GM19351 (cell line): Measurements from ENCODE around the gene TMCC2.
"Not testable (repeated sequence)": the region's sequence is repeated elsewhere in the genome, so short reads cannot be mapped to it uniquely, and the experiment has no call there.

Experiments
- ATAC-seq: cut with Tn5 transposase; IDR thresholded peaks from one replicate; pipeline ENCODE4 v1.9.1; 2021; ENCODE audit warnings: mild to moderate bottlenecking, moderate library complexity; ENCODE audit not compliant: unreplicated experiment

Gene TMCC2

DNA sequence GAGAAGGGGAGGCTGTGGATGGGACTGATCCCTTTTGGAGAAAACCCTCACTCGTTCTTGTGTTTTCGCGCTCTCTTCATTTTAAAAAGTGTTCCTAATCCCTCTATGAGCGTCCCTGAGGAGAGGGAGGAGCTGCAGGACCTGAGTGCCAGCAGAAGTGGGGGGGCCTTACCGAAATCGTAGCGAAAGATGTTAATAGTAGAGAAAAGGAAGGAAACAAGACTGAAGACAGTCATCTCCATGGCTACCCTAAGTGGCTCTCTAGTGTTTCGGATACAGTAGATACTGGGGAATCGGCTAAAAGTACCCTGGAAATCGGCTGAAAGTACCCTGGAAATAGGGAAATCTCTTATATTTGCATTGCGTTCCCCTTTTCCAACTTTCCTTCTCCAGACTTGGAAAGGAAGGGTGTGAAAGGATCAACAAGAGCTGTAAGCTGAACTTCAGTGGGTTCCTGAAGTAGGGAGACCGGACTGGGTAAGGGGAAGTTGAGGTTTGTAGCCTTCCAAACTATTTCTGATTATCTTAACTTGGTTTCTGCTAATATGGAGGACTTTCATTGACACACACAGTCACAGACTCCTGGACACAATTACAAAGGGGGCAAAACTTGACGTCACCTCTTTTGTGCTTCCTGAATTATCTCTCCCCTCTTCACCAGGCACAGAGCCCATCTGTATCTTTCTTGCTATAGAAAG, 15.8 kb upstream of the TMCC2 start:
- ATAC-seq = peak; percentile 43

DNA sequence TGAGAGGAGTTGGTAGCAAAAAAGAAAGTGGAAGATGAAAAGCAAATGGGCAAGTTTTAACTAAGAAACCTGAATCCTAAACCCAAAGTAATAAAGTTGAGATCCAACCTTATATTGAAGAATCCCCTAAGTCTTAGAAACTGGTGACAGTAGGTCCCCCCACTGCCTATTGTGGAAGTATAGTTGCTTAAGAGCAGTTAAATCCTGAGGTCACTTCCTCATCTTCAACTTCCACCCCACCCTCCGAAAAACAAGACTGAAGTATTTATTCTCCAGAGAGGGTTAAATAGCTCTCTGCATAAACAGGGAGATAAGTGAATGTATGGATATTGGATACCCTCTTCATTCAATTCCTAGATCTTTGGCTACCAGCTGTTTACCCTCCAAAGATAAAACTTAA, 13.0 kb upstream of the TMCC2 start:
- no peak for ATAC-seq

DNA sequence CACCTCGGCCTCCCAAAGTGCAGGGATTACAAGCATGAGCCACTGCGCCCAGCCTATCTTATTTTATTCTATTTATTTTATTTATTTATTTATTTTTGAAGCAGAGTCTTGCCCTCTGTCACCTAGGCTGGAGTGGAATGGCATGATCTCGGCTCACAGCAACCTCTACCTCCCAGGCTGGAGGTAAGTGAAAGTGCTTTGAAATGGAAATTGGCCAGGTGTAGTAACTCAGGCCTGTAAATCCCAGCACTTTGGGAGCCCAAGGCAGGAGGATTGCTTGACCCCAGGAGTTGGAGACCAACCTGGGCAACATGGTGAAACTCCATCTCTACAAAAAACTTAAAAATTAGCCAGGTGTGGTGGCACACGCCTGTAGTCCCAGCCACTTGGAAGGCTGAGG, 11.2 kb upstream of the TMCC2 start:
- no peak for ATAC-seq

DNA sequence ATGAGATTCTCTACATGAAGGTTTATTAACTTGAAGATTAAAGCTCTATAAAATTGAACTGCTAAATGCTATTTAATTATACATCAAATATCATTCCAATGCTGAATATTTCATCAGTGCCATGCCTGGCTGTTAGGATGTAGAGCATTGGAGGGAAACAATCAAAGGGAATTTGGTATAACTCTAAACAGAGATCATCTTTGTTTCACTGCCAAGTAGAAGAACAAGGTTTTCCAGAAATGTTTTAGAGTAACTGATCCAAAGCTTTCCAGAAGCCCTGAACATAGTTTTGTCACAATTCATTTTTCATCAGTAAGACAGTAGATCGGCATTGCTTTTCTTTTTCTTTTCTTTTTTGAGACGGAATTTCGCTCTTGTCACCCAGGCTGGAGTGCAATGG, 10.3 kb upstream of the TMCC2 start:
- ATAC-seq = no peak

DNA sequence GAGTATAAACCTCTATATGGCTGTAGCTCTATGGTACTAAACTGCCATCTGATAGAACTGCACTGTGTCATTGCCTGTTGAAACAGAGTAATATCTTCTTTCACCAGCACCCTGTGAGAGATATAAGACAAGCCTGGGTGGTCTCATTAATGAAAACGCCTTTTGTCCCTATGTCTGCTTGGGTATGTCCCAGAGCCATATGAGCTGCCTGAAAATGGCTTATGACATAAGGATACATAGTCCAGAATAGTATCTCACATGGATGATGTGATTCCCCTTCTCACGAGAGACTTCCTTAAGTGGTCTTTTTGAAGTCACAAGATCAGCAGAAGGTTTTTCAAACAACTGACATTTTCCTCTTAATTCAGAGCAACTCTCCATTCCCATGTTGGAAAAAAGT, 7.3 kb upstream of the TMCC2 start:
- ATAC-seq = no peak

DNA sequence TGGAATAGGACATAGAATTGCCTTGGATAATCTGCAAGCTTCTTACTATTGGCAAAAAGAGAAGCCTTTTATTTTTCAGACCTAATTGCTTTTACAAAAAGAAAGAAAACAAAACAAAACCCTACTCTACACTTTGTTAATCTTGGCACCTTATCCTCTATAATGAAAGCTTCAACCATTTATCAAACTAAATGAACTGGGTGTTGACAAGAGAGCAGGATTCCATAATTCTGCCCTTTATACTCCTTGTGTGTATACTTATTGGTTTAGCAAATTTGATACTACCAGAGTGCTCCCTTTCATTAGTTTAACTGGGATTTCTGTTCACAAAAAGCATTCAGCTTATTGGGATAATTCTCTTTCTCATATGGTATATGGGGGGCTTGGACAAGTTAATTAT, 3.0 kb upstream of the TMCC2 start:
- ATAC-seq = no peak

DNA sequence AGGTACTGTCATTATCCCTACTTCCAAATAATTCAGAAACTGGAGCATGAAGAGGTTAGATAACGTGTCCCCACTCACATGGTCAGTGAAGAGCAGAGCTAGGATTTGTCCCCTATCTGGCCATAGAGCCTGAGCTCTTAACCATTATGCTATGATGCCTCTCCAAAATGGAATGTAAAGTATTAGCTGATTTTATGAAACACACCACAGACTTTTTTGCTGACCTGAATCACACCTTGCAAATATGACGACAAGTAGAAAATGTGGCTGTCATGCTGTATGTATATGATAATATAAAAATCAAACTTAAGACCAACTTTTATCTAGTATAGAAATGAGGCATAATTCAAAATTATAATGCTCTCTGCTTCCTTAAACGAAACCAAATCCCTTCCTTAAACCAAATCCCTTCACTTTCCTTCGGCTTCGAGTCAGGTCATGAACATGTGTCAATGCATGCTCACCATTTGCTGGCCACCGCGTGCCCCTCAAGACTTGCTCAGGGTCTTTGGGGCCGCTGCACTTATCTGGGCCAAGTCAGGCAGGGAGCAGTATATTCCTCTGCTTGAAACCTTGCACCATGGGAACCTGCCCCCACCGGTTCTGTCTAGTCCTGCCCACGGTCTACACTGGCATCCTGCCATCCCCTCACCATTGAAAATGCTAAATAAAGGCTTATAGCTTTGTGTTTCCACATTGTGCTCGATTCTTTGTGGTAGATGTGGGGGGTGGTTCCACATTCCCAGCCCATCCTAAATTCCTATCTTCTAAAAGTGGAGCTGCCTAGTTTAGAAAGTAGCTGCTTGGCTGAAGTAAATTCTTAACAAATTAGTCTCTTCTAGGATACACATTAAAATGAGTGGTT, 1.6 kb upstream of the TMCC2 start:
- ATAC-seq = no peak

DNA sequence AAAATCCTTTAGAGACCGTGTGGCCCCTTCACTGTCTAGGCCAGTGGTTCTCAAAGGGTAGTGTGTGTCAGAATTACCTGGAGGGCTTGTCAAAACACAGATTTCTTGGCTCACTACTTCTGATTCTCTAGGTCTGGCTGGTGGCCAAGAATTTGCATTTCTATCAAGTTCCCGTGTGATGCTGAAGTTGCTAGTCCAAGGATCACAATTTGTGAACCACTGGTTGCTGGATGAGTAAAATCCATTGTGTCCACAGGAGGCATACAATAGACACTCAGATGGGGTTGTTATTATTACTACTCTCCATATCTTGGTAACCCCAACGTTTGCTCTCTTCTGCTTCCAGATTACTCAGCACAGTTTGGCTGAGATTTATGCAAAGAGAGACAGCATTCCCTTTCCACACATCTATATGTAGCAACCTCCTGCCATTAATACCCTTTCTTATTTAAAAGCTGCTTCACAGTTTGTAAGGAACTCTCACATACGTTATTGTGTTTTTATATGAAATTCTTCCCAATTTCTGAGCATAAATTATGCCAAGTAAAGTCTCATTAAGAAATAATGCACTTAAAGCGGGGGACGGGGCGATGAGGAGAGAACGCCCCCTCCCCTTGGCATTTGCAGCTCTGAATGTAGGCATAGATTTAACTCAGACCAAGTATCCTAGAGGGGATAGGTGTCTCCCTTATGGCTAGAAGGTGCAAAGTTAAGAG, 720 bp upstream of the TMCC2 start:
- ATAC-seq = no peak

DNA sequence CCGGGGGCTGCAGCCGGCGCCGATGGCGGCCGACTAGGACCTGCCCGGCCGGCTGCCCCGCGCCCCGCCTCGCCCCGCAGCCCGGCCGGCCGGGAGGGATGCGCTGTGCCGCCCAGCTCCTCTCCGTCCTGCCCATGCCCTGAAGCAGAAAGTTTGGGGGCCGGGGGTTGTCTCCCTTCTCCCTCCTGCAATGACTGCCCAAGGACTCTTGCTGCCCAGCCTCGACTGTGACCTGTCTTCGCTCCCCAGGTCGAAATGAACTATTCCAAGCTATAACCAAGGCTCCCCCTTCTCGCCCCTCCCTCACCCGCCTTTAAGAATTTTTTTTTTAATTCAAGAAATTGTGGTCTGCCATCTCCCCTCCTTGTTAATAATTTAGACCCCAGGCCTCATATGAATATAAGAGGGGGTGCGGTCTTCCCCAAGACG, 361 bp downstream of the TMCC2 start:
- peak; percentile 10 for ATAC-seq

DNA sequence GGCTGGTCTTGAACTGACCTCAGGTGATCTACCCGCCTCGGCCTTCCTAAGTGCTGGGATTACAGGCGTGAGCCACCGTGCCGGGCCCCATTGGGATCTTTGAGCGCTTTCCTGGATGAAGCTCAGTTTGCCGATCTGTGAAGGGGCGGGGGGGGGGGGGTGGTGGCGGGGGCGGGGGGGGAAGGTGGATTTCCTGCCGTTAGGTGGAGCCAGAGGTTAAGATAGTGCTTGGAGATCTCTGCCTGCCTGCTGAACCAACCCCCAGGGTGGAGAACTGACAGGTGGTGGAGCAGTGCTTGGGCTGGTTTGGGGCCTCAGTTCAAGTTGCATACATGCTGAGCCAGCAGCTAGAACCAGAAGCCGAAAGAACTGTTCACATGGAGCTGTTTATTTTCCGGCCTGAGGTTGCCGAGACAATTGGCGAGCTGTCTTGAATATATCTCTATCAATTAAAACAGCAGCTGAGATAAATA, 1.7 kb downstream of the TMCC2 start:
- no peak for ATAC-seq

DNA sequence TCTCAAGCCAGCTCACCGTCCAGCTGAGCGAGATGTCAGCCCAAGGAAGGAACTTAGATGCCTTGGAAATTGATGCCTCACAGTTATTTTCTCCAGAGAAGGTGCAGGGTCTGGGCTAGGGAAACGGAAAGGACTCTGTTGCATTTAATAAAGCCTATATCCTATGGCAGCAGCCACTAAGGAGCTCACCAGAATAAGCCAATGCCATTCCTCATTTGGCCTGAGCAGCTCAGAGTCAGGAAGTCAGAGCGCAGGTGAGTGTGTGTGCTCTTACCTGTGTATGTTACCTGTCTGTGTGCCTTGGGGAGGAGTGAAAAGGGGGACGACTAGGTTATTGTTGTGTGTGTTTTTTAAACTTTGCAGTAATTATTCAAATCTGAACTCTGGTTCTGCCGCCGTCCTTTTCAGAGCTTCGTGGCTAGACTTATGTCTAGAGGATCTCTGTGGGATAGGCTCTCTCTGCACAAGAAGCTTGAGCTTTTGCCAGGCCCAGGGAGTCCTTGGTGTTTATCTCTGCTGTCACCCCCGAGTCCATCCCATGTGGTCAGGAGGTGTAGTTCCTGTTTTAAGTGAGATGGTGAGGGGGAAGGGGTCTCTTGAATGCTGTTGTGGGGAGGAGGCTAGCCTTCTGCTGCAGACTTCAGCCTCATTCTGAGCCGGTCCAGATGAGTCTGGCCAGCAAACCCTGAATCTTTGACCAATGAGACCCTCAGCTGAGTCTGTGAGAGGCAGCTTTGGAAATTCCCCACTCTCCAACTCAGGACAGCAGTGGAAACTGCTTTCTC, 2.4 kb downstream of the TMCC2 start:
- ATAC-seq = no peak

DNA sequence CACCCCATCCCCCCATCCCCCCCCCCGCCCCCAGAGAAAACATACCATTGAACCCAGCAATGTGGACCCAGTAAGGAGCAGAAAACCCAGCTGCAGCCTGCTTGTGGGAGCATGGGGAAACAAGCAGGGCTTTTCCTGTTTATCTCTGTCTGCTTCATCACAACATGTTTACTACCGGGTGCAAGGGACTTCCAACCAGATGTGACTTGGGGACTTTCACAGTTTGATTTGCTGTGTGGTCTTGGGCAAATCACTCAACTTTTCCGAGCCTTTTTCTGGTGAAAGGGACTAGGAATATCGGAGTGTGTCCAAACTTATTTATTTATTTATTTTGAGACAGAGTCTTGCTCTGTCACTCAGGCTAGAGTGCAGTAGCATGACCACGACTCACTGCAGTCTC, 3.2 kb downstream of the TMCC2 start:
- ATAC-seq = no peak

DNA sequence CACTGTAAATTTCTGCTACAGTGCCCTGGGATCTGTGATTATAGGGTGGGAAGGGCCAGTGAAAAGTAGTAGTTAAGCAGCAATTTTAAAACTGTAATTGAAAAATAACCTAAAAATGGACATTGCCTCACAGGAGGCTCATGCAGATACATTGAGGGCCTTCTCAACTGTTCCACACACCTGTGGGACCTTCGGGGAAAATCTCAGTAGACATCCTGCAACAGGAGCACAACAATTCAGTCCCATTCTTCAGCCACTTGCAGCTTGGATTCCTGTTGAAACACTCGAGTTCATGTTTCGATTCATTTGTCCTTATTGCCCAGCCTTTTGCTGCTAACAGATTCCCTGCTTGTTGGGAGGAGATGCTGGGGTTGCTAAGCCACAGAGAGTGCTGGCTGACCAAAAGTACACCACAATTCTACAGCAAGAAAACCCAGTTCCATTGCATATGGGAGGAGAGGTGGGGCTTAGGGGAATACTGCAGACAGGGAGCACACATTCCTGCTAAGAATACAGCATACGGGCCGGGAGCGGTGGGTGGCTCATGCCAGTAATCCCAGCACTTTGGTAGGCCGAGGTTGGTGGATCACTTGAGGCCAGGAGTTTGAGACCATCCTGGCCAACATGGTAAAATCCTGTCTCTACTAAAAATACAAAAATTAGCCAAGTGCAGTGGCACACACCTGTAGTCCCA, 4.5 kb downstream of the TMCC2 start:
- ATAC-seq = no peak

DNA sequence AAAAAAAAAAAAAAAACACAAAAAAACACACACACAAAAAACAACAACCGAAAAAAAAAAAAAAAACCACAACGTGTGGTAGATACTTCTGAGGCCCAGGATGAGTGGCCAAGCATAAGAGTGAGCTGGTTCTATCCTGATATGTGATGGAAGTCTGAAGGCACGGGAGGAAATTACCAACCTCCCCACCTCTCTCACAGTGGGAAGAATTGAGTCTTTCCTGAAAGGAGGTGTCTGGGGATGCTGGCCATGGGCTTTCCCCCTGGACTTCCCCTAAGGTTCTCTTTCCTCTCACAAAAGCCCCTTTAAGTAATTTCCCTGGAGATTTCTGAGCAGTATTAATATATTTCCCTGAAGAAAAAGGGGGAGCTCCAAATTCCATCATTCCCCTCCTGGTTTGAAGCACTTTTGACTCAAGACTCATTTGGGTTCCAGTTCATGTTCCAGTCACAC, 5.2 kb downstream of the TMCC2 start:
- ATAC-seq = no peak

DNA sequence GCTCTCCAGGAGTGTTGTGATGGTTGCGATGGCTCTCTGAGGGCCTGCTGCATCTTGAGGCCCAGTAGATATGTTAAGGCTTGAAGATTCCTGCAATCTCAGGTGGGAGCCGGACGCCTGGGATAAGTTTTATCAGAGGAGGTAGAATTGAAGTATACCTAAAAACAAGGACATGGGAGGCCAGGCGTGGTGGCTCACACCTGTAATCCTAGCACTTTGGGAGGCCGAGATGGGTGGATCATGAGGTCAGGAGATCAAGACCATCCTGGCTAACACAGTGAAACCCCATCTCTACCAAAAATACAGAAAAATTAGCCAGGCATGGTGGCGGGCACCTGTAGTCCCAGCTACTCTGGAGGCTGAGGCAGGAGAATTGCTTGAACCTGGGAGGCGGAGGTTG, 6.2 kb downstream of the TMCC2 start:
- ATAC-seq = not testable (repeated sequence)

DNA sequence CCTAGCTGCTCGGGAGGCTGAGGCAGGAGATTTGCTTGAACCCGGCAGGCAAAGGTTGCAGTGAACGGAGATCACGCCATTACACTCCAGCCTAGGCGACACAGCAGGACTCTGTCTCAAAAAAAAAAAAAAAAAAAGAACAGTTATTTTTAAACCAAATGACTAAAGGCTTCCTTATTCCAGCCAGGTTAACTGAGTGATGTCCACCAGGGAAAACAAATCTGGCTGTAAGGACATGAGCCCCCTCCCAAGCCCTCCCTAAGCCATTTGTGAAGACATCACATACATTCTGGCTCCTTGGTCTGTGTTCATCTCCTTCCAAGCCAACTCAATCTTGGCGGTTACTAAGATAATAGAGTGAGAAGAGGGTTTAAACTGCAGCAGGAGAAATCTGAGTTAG, 8.2 kb downstream of the TMCC2 start:
- ATAC-seq = no peak

DNA sequence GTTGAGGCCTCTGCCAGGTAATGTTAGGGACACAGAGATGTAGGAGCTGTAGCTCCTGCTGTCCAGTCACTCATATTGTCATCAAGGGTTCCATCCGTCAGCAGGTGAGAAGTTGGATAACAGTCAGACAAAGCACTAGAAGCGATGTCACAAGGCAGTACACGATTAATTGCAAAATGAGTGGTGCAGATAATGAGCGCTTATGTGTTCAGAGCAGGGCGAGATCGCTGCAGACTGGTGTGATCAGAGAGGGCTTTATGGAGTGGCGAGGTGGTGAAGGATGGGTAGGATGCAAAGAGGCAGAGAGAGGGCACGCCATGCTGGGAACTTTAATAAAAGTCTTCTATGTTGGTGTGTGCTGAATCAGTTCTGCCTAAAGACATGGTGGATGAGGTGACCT, 8.8 kb downstream of the TMCC2 start:
- ATAC-seq = no peak

DNA sequence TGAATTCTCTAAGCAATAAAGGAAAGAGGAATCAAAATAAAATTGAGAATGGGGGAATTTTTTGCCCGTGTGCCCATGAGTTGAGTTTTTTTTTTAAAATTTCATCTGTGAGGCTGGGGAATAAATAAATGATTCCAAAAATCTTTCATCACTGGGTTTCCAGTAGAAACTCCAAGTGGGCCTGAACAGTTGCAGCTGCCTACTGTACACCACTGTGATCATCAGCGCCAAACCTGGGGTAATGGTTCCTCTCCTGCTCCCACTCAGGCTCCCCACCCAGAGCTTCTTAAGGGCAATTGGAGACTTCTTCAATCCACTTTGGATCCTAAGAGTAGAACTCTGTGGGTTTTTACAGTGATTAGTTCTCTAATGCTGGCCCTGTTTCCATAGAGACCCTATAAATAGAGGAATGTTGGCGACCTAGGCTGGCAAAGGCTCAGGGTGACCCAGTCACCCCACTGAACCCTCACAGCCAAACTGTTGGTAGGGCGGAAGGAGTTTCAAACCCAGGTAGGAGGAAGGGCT, 9.3 kb downstream of the TMCC2 start:
- ATAC-seq = no peak

DNA sequence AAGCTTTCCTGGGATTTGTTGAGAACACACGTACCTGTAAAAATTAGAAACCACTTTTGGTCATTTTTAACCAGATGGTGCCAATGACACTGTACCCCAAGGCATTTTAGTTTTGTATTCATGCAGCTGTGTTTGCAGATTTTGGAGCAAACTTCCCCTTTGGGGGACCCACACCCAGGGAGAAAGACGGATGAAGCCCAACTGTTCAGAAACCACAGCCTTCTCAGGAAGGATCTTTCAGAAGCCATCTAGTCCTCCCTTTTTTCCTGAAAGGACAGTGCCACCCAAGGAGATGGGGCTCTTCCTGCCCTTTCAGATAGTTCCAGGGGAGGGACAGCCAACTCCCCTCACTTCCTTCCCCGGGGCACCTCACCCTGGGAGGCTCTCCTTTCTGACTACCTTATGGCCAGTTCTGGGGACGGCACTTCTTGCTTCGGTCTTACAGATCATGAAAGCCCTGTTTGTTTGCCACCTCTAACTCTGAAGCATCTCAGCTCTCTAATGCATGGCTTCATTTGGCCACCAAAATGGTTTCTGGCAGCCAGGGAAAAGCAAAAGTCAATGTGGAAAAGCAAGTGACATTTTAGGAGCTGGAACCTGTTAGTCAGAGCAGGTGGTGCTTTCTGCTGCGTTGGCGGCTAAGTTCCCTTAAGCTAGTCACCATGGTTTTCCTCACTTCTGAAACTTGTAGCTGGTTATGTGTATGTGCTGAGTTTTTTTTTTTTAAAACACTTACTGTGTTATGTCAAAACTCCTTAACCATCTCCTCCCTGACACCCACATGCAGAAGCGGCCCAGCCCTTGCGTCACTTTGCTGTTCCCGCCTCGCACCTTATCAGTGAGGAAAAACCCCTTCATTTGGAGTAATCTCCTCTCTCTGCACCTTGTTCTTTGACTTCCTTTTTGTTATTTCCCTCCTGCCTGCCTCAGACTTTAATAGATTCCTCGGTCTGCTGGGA, 10.1 kb downstream of the TMCC2 start:
- ATAC-seq = no peak
